GM12874 (cell line): Measurements from ENCODE around the gene ATP1A3.

Experiments used
- CTCF ChIP-seq: IDR thresholded peaks from 2 replicates; pipeline ENCODE4 v1.5.1; 2011; ENCODE audit warnings: low read depth, mild to moderate bottlenecking, control low read depth, low read length, moderate library complexity; ENCODE audit not compliant: insufficient read depth

Gene ATP1A3

GRCh38 chr19:42021185-42021584, 27.2 kb upstream of the ATP1A3 start:
- no peak for TF ChIP-seq CTCF

GRCh38 chr19:42018503-42019193, 24.6 kb upstream of the ATP1A3 start:
- no peak for TF ChIP-seq CTCF

- TF ChIP-seq CTCF: no peak
These were observed 23.0 kb upstream of the ATP1A3 start for GRCh38 chr19:42017040-42017439.

- no peak for TF ChIP-seq CTCF
These were observed 16.5 kb upstream of the ATP1A3 start for GRCh38 chr19:42010245-42011126.

GRCh38 chr19:42006569-42006968, 12.5 kb upstream of the ATP1A3 start:
- no peak for TF ChIP-seq CTCF

GRCh38 chr19:42005504-42005903, 11.5 kb upstream of the ATP1A3 start:
- TF ChIP-seq CTCF: no peak

- no peak for TF ChIP-seq CTCF
These were observed 9.7 kb upstream of the ATP1A3 start for GRCh38 chr19:42003506-42004294.
